Mesothelial cell of epicardium (in vitro differentiated cells): ENCODE data around the gene ENDOD1. TPM values are rescaled to one million over a fixed set of nuclear protein-coding genes. Genes with fewer than 3 reads are reported as not detected.
"Not testable (repeated sequence)": the region's sequence is repeated elsewhere in the genome, so short reads cannot be mapped to it uniquely, and the experiment has no call there.

Source experiments
- DNase-seq, 2 experiments: peaks; one replicate each; pipeline ENCODE4 v3.0.0; 2021; ENCODE audit warnings: low spot score in 2 of 2; ENCODE audit not compliant: unreplicated experiment in 2 of 2
- H3K27ac Mint-ChIP-seq: 2 replicates; pipeline ENCODE4 v1.8.0; 2021; ENCODE audit warnings: mixed read lengths
- H3K27me3 Mint-ChIP-seq: 2 replicates; pipeline ENCODE4 v1.8.0; 2021; ENCODE audit warnings: low read depth, mixed read lengths
- H3K36me3 Mint-ChIP-seq: 2 replicates; pipeline ENCODE4 v1.8.0; 2021; ENCODE audit warnings: mixed read lengths
- H3K4me1 Mint-ChIP-seq: 2 replicates; pipeline ENCODE4 v1.8.0; 2021; ENCODE audit warnings: mixed read lengths
- H3K4me3 Mint-ChIP-seq: 2 replicates; pipeline ENCODE4 v1.8.0; 2021; ENCODE audit warnings: mild to moderate bottlenecking, moderate library complexity, mixed read lengths
- H3K9me3 Mint-ChIP-seq: 2 replicates; pipeline ENCODE4 v1.8.0; 2021; ENCODE audit warnings: mixed read lengths
- total RNA-seq: library from RNA; stranded (reverse); gene quantifications from 3 replicates; pipeline ENCODE4 v1.2.1, GENCODE V29; 2021
- TF ChIP-seq, protein P1 (sequence below): fragments of 200-600 bp; sonication (generic); IDR thresholded peaks from one replicate; pipeline ENCODE4 v1.5.0; 2021; ENCODE audit warnings: antibody characterized with exemption; ENCODE audit not compliant: unreplicated experiment

The ENDOD1 gene
- total RNA-seq, 1 donor from 2014 or later = 7.6 TPM

DNA sequence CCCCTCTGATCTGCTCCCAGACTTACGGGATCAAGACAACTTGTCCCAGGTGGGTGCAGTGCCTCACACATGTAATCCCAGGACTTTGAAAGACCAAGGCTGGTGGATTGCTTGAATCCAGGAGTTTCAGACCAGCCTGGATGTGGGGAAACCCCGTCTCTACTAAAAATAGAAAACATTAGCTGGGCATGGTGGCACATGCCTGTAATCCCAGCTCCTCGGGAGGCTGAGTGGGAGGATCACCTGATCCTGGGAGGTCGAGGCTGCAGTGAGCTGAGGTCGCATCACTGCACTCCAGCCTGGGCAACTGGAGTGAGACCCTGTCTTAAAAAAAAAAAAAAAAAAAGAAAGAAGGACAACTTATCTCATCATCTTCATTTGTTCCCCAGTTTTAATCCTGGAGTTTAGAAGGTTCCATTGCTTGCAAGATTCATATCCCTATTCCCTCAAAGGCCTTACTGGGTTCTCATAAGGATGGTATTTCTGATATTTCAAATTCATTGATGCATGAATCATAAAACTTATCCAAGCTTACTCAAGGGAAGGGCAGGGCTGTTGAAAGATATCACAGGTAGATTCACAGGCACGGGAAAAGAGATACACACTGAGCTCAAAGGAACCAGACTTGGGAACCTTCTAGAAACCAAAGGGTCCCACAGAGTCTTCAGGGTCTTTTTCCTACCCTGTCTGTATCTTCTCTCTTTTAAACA is 14.6 kb downstream of the ENDOD1 start:
- H3K9me3 Mint-ChIP-seq = no peaks in the 10 kb centered on the region
- DNase-seq = no peak
- no peaks in the 10 kb centered on the region for H3K27me3 Mint-ChIP-seq
- H3K36me3 Mint-ChIP-seq = no peaks in the 10 kb centered on the region
- peaks cover 35% of the 10 kb centered on the region for H3K4me1 Mint-ChIP-seq
- H3K27ac Mint-ChIP-seq = no peak overlapping the region
- TF ChIP-seq, protein P1, sequence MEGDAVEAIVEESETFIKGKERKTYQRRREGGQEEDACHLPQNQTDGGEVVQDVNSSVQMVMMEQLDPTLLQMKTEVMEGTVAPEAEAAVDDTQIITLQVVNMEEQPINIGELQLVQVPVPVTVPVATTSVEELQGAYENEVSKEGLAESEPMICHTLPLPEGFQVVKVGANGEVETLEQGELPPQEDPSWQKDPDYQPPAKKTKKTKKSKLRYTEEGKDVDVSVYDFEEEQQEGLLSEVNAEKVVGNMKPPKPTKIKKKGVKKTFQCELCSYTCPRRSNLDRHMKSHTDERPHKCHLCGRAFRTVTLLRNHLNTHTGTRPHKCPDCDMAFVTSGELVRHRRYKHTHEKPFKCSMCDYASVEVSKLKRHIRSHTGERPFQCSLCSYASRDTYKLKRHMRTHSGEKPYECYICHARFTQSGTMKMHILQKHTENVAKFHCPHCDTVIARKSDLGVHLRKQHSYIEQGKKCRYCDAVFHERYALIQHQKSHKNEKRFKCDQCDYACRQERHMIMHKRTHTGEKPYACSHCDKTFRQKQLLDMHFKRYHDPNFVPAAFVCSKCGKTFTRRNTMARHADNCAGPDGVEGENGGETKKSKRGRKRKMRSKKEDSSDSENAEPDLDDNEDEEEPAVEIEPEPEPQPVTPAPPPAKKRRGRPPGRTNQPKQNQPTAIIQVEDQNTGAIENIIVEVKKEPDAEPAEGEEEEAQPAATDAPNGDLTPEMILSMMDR = no peak
- no peak overlapping the region for H3K4me3 Mint-ChIP-seq

- Mint-ChIP-seq H3K4me3 (no peak overlapping the region), H3K27ac (no peak overlapping the region), H3K4me1 (peaks cover 39% of the 10 kb centered on the region), H3K27me3 (no peaks in the 10 kb centered on the region), H3K9me3 (no peaks in the 10 kb centered on the region), H3K36me3 (no peaks in the 10 kb centered on the region)
- TF ChIP-seq, protein P1 = no peak
- no peak for DNase-seq
Measured at GRCh38 chr11:95104856-95105255, 15.2 kb downstream of the ENDOD1 start.

- TF ChIP-seq, protein P1 = no peak
- no peak for DNase-seq
- H3K9me3 Mint-ChIP-seq = peaks cover under 1% of the 10 kb centered on the region
- H3K27ac Mint-ChIP-seq = peak overlapping the region; percentile 93
- no peaks in the 10 kb centered on the region for H3K36me3 Mint-ChIP-seq
- H3K4me1 Mint-ChIP-seq = peaks cover 39% of the 10 kb centered on the region
- H3K4me3 Mint-ChIP-seq = peak overlapping the region; percentile 61
- H3K27me3 Mint-ChIP-seq = no peaks in the 10 kb centered on the region
Measured at GRCh38 chr11:95108159-95108611, 18.5 kb downstream of the ENDOD1 start.

DNA sequence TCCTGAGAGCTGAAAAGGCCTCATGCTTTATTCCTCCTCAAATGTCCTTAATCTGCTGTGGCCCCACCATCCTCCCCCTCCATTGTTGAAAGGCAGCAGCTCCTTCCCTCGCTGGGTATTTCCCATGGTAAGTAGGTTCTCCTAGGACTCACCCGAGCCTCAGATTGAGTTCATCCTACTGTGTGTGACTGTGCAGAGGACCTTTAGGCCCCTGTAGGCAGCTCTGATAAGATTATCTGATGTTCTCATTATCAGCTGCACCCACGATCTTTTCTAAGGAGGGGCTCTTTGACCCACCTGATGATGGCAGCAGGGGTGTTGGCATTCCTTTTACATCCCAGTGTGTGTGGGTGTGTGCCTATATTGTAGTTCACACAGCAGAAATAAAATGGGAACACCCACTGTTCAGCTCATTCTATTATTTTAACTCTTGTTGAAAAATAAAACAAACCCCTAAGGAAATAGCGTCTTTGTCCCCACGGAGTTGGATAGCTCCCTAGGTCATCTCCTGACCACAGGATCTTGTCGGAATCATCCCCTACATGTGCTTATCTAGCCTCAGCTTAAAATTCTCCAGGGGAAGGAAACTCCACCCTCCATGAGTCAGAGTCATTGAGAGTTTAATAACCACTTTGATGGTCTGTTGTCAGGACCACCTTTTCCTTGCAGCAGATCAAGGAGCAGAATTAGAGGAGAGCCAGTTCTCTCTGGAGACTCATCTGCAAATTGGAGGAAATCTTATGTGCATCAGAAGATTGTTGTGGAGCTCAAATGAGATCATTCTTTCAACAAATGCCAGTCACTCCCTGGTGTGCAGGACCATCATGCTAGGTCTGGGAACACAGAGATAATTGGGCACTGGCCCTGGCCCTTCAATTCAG is 19.3 kb downstream of the ENDOD1 start:
- DNase-seq = no peak
- TF ChIP-seq, protein P1 = no peak
- Mint-ChIP-seq H3K27me3 (no peaks in the 10 kb centered on the region), H3K9me3 (peaks cover 3% of the 10 kb centered on the region), H3K36me3 (no peaks in the 10 kb centered on the region), H3K4me3 (peak overlapping the region; percentile 18), H3K4me1 (peaks cover 39% of the 10 kb centered on the region), H3K27ac (peak overlapping the region; percentile 93)

DNA sequence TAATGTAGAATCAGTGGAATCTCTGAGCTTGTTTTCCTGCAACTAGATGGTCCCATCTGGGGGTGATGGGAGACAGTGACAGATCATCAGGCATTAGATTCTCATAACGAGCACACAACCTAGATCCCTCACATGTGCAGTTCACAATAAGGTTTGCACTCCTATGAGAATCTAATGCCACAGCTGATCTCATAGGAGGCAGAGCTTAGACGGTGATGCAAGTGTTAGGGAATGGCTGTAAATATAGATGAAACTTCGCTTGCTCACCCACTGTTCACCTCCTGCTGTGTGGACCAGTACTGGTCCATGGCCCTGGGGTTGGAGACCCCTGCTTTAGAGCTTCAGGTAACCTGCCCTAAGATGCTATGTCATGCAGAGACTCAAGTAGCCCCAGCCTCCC is 21.8 kb downstream of the ENDOD1 start:
- H3K27me3 Mint-ChIP-seq, DNase-seq, H3K36me3 Mint-ChIP-seq, H3K4me3 Mint-ChIP-seq, H3K9me3 Mint-ChIP-seq, H3K27ac Mint-ChIP-seq: not testable (repeated sequence)
- peaks cover 35% of the 10 kb centered on the region for H3K4me1 Mint-ChIP-seq
